HG03378 (cell line): ENCODE measurements around the gene TAS2R40.
A peak's percentile ranks its signal among the peaks of the same experiment; 100 is the strongest.
"Not testable (repeated sequence)": the region's sequence is repeated elsewhere in the genome, so short reads cannot be mapped to it uniquely, and the experiment has no call there.

Experiments used
- ATAC-seq: cut with Tn5 transposase; IDR thresholded peaks from one replicate; pipeline ENCODE4 v1.9.1; 2021; ENCODE audit warnings: mild to moderate bottlenecking, moderate library complexity; ENCODE audit not compliant: unreplicated experiment

Gene TAS2R40

GRCh38 chr7:143221737-143222136 is at the start of gene TAS2R40:
TSS of gene TAS2R40 (plus strand) at chr7:143222037. CDS start at chr7:143222079, 42 bp downstream.
- ATAC-seq = no peak

GRCh38 chr7:143172354-143172753 is 49.5 kb upstream of the TAS2R40 start:
- ATAC-seq = no peak

- ATAC-seq = no peak
Measured at GRCh38 chr7:143176128-143176527, 45.7 kb upstream of the TAS2R40 start.

DNA sequence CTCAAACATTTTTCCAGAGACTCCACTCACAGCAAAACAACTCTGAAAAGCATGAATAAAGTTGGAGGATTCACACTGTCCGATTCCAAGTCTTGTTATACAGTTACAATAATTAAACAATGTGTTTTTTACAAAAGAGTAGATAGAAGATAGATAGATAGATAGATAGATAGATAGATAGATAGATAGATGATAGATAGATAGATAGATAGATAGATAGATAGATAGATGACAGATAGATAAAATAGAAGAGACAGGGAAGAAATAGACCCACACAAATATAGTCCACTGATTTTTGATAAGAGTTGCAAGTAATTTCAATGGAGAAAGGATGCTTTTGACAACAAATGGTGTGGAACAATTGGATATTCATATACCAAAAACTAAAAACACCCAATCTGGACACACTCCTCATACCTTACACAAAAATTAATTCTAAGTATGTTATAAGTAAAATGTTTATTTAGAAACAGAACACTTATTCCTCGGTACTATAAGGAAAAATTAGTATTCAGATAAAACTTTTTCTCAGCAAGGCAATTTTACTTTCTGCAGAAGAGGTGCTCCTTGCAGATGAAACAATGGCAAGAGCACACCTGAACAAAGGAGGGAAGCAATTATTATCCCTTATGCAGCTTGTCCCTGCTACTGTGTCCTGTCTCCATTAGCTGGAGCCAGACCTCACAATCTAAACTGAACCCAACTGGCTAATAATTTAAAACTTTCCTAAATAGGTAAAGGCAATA is 44.3 kb upstream of the TAS2R40 start:
- ATAC-seq = no peak

DNA sequence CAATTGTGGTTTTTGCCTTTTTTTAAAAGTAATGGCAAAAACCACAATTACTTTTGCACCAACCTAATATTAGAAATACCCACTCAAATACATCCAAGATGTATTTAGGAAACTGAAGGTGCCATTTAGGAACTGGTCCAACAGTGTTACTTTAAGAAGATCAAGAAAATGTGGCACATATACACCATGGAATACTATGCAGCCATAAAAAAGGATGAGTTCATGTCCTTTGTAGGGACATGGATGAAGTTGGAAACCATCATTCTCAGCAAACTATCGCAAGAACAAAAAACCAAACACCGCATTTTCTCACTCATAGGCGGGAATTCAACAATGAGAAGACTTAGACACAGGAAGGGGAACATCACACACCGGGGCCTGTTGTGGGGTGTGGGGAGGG is 41.1 kb upstream of the TAS2R40 start:
- not testable (repeated sequence) for ATAC-seq

DNA sequence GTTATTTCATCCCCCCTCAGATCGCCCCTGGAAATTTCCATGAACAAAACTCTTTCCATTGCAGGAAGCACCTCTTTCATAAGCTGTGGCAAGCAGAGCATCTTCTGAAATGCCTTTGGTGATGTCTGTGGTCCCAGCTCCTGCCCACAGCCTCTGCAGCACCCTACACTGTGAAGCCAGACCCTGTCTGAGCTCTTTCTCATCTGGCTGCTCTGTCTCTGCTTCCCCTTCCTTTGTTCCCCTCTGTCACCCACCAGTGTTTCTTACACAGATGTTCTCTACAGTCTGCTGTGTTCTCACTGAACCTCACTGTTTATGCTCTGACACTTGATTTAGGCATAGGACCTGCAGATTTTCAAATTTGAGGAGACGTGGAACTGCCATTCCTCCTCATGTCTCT is 40.5 kb upstream of the TAS2R40 start:
- no peak for ATAC-seq

GRCh38 chr7:143183024-143183423 is 38.8 kb upstream of the TAS2R40 start, which contains the start of gene TAS2R39:
TSS of gene TAS2R39 (plus strand) at chr7:143183419. CDS start at chr7:143183419, 0 bp downstream.
- no peak for ATAC-seq

- no peak for ATAC-seq
Measured at GRCh38 chr7:143185551-143185950, 36.3 kb upstream of the TAS2R40 start.

- no peak for ATAC-seq
Measured at GRCh38 chr7:143188994-143189393, 32.8 kb upstream of the TAS2R40 start.

GRCh38 chr7:143193880-143194279 is 28.0 kb upstream of the TAS2R40 start:
- no peak for ATAC-seq

GRCh38 chr7:143199040-143199439 is 22.8 kb upstream of the TAS2R40 start:
- ATAC-seq = peak; percentile 67

DNA sequence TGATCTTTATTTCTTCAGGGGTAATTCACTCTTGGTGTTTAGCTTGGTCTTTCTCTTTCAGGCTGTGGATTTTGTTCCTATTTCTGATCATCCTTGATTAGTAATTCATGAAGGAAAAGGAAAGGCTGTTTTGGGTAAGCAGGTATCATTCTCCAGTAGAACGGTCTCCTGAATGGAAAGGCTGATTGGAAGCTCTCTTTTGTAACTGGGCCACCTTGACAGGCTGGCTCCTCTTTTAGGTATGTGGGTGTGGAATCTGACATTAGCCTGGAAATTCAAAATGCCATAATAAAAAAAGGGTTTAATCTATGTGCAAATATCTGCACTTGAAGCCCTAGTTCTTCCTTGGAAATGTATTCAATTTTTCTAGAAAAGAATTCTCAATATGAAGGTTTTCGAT is 19.7 kb upstream of the TAS2R40 start:
- ATAC-seq = no peak

- no peak for ATAC-seq
Measured at GRCh38 chr7:143203386-143203785, 18.5 kb upstream of the TAS2R40 start.

DNA sequence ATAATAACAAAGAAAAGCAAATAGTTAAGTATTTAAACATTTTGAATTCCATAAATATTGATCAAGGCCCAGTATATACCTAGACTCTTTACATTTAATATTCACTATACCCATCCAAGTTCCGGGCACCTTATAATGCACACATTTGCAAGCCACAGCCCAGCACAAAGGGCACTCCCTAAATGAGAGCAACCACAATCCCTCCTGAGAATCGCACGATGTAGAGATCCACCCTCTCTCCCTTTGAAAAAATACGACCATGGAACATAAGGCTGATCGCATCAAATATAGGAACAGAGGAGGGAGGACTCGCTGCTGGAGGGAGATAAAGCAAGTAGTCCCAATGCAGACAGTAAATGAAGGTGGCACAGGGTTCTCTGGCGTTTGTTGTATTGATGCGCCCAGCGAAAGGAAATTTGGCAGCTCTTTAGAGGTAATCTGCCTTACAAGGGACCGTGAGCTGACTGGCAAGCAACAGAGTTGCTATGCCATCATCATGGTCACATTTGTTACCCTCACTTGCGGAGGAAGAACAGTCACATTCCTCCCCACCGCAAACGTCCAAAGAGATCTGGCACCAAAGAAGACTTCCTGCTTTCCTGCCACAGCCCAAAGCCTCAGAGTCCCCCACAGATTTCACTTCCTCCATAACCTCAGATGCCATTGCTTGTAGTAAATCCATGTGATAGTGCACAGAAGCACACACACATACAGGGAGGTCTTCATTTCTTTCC is 16.1 kb upstream of the TAS2R40 start:
- peak; percentile 94 for ATAC-seq

DNA sequence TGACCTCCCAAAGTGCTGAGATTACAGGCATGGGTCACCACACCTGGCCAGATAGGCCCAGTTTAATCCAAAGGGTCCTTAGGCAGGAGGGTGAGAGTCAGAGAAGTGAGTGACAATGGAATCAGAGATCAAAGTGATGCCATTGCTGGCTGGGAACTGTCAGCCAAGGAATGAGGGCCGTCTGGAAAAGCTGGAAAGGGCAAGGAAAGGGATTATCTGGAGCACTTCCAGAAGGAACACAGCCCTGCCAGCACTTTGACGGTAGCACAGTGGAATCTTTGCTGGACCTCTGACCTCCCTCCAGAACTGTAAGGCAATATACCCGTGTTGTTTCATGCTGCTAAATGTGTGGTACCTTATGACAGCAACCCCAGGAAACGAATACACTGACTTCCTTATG is 11.3 kb upstream of the TAS2R40 start:
- ATAC-seq = no peak

DNA sequence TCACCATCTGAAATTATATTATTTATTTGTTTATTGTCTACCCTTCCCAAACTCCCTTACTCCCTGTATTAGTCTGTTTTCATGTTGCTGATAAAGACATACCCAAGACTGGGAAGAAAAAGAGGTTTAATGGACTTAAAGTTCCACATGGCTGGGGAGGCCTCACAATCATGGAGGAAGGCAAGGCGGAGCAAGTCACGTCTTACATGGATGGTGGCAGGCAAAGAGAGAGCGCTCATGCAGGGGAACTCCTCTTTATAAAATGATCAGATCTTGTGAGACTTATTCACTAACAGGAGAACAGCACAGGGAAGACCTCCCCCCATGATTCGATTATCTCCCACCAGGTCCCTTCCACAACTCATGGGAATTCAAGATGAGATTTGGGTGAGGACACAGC is 8.4 kb upstream of the TAS2R40 start:
- not testable (repeated sequence) for ATAC-seq

DNA sequence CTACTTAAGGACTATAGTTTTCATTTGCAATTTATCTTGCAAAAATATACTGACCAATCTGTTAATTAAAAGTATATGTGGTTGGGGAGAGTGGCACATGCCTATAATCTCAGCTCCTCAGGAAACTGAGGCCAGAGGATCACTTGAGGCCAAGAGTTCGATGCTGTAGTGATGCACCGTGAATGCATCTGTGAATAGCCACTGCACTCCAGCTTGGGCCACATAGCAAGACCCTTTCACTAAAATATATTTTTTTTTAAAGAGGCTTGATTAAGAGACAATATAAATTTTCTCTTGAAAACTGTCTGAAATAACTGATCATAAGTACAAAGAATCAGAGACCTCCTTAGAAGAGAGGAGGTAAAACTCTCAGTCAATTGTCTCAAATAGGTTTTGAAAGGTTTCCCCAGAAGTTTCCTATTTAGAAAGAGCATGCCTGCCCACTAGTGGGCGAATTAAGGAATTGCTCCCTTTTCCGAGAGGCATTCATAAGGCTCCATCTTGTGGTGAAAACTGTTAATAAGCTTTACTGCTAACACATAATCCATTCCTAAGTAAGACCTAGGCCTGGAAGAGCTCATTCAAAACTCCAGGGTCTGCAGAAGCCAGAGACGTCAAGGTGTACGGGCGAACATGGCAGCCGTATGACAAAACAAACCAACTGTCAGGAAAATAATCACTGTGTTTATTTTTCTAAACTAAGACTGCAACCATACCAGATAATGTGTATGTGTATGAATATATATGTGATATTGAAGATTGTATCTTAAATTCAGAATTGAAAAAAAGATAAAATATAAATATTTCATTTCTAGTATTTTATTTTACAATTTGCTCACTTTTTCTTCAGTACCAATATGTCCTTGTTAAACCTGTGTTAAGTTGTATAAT is 6.8 kb upstream of the TAS2R40 start:
- ATAC-seq = peak; percentile 95

- no peak for ATAC-seq
Measured at GRCh38 chr7:143216151-143216550, 5.7 kb upstream of the TAS2R40 start.

DNA sequence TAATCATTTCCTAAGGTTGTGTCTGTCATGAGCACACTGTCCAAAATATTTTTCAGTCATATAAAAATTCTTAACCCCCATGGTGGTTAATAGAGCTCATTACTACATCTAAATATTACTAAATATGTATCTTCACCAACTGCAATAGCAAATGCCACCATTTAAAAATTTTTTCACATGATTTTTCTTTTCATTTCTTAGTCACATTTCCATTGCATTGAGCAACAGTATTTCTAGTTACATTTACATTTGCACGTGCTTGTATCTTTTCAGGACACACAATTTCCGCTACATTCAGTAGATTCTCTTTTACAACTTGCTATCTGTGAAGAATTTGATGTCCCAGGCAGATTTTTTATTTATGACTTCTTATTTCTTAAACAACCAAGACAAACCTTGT is 5.2 kb upstream of the TAS2R40 start:
- ATAC-seq = no peak

- no peak for ATAC-seq
Measured at GRCh38 chr7:143217806-143218205, 4.0 kb upstream of the TAS2R40 start.

DNA sequence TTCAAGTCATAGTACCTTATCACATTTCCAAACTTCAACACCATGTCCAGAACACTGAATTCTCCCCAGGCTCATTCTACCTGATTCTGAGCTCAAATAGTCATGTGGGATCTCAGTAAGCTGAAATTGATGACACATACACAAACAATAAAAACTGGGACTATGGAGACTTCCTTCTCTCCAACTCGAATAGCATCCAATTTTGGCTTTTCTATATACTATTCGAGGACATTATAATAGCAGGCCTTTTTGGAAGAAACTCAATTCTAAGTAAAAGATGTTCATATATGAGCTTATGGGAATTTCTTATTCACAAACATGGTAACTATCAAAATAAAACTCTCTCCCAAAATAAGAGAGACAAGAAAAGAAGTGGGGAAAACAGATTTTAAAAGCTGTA is 551 bp upstream of the TAS2R40 start:
- ATAC-seq = no peak
